HepG2 (cell line): ENCODE results near the gene EFNA4. TPM values are rescaled to one million over a fixed set of nuclear protein-coding genes. Genes with fewer than 3 reads are reported as not detected.

Experiments used
- ARID4A ChIP-seq: sonication (generic); formaldehyde crosslinking; IDR thresholded peaks from 2 replicates; pipeline ENCODE4 v1.5.0; 2020; ENCODE audit warnings: mild to moderate bottlenecking, missing genetic modification reagents, borderline replicate concordance
- ATAD3A ChIP-seq: sonication (generic); formaldehyde crosslinking; IDR thresholded peaks from 2 replicates; pipeline ENCODE4 v1.4.0; 2020; ENCODE audit warnings: missing genetic modification reagents
- GABPB1 ChIP-seq: IDR thresholded peaks from 2 replicates; pipeline ENCODE4 v1.6.1; 2016; ENCODE audit warnings: mild to moderate bottlenecking, missing genetic modification reagents, moderate library complexity, missing compliant biosample characterization
- HOXA5 ChIP-seq: sonication (generic); formaldehyde crosslinking; IDR thresholded peaks from 2 replicates; pipeline ENCODE4 v1.4.0; 2020; ENCODE audit warnings: missing genetic modification reagents
- IKZF5 ChIP-seq: IDR thresholded peaks from 2 replicates; pipeline ENCODE4 v1.6.1; 2018; ENCODE audit warnings: missing genetic modification reagents, mild to moderate bottlenecking, missing compliant biosample characterization
- IRF2 ChIP-seq: IDR thresholded peaks from 2 replicates; pipeline ENCODE4 v1.6.1; 2018; ENCODE audit warnings: missing genetic modification reagents, missing compliant biosample characterization
- KDM4B ChIP-seq: sonication (generic); formaldehyde crosslinking; IDR thresholded peaks from 2 replicates; pipeline ENCODE4 v1.4.0; 2020; ENCODE audit warnings: missing genetic modification reagents
- KLF16 ChIP-seq, 2 experiments: sonication (generic) in 1 of 2; formaldehyde crosslinking in 1 of 2; IDR thresholded peaks; 2 replicates each; pipeline versions ENCODE4 v1.6.1 to v1.8.0; 2016 to 2023; ENCODE audit warnings: missing genetic modification reagents in 2 of 2, missing compliant biosample characterization in 1 of 2
- KMT2A ChIP-seq: sonication (generic); formaldehyde crosslinking; IDR thresholded peaks from 2 replicates; pipeline ENCODE4 v1.4.0; 2020; ENCODE audit warnings: missing genetic modification reagents
- SP2 ChIP-seq: sonication (generic); formaldehyde crosslinking; IDR thresholded peaks from 2 replicates; pipeline ENCODE4 v1.5.1; 2020; ENCODE audit warnings: mild to moderate bottlenecking, missing genetic modification reagents
- TBL1XR1 ChIP-seq: fragments of 150-350 bp; IDR thresholded peaks from 2 replicates; pipeline ENCODE4 v1.6.1; 2014; ENCODE audit warnings: borderline replicate concordance, low read length; ENCODE audit not compliant: partially characterized antibody
- TBX3 ChIP-seq: fragments of 450-650 bp; IDR thresholded peaks from 2 replicates; pipeline ENCODE4 v1.6.1; 2017; ENCODE audit warnings: antibody characterized with exemption, mild to moderate bottlenecking, inconsistent platforms, borderline replicate concordance
- TOPORS ChIP-seq: sonication (generic); formaldehyde crosslinking; IDR thresholded peaks from 2 replicates; pipeline ENCODE4 v1.8.0; 2023; ENCODE audit warnings: mild to moderate bottlenecking, missing genetic modification reagents
- U2AF2 ChIP-seq: fragments of 200-400 bp; formaldehyde crosslinking; IDR thresholded peaks from 2 replicates; pipeline ENCODE4 v1.6.1; 2017; ENCODE audit warnings: low read depth, mild to moderate bottlenecking, low read length
- ZBTB7B ChIP-seq: sonication (generic); formaldehyde crosslinking; IDR thresholded peaks from 2 replicates; pipeline ENCODE4 v1.4.0; 2020; ENCODE audit warnings: missing genetic modification reagents
- ZFP90 ChIP-seq: sonication (generic); formaldehyde crosslinking; IDR thresholded peaks from 2 replicates; pipeline ENCODE4 v1.8.0; 2022; ENCODE audit warnings: missing genetic modification reagents, mild to moderate bottlenecking, inconsistent platforms, borderline replicate concordance
- ZNF275 ChIP-seq: sonication (generic); formaldehyde crosslinking; IDR thresholded peaks from 2 replicates; pipeline ENCODE4 v1.8.0; 2022; ENCODE audit warnings: missing genetic modification reagents, mild to moderate bottlenecking, inconsistent platforms, borderline replicate concordance
- ZNF530 ChIP-seq: sonication (generic); formaldehyde crosslinking; IDR thresholded peaks from 2 replicates; pipeline ENCODE4 v1.5.0; 2020; ENCODE audit warnings: low read depth, mild to moderate bottlenecking, missing genetic modification reagents
- polyA plus RNA-seq, 8 experiments: library from polyadenylated mRNA; depleted of rRNA in 3 of 8; stranded (reverse) in 7 of 8; unstranded in 1 of 8; fragments of >200 nt; fragmentation: Illumina TruSeq in 4 of 8; extraction: Trizol in 4 of 8; gene quantifications; 2 replicates each; pipeline versions ENCODE4 v1.2.1 to v1.2.3, GENCODE V29; 2011 to 2016; ENCODE audit warnings: low read depth in 4 of 8, missing spikeins in 1 of 8, mixed read lengths in 1 of 8; ENCODE audit not compliant: insufficient read depth in 1 of 8
- total RNA-seq, 5 experiments: library from RNA; depleted of rRNA; stranded (reverse); fragments of >200 nt; fragmentation: Illumina TruSeq; extraction: Trizol; gene quantifications; 2 replicates each; pipeline ENCODE4 v1.2.3, GENCODE V29; 2016; ENCODE audit warnings: low read depth in 1 of 5
- TF ChIP-seq, protein P1 (sequence below): sonication (generic); formaldehyde crosslinking; IDR thresholded peaks from 2 replicates; pipeline ENCODE4 v1.4.0; 2020; ENCODE audit warnings: missing genetic modification reagents
- TF ChIP-seq, protein P2 (sequence below): sonication (generic); formaldehyde crosslinking; IDR thresholded peaks from 2 replicates; pipeline ENCODE4 v1.4.0; 2020; ENCODE audit warnings: mild to moderate bottlenecking, missing genetic modification reagents

The EFNA4 gene
- total and polyA plus RNA-seq, 2 of the 13 experiments (the other 11 are each of a cell fraction or from before 2014, with no cell fraction given), result 12.0 to 17.2 TPM

DNA sequence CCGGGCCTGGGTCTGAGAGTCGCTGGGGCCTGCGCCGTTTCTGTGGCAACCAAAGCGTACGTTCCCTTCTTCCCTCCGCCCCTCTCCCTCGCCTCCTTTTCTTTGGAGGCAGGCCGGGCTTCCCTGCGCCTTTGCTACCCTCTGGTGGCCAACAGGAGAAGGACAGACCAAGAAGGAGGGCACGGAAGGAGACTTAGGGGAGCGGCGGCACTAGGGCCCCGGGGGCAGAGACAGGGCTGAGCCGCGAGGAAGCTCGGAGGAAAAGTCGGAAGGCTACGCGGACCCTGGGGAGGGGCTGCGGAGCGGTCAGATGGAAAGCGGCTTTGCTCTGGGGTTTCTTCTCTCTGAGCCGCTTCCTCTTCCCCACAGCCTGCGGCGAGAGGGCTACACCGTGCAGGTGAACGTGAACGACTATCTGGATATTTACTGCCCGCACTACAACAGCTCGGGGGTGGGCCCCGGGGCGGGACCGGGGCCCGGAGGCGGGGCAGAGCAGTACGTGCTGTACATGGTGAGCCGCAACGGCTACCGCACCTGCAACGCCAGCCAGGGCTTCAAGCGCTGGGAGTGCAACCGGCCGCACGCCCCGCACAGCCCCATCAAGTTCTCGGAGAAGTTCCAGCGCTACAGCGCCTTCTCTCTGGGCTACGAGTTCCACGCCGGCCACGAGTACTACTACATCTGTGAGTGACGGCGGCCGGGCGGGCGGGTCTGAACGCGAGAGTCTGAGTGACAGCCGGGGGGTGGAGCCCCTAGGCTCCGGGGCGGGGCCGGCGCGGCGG is 21.4 kb downstream of the EFNA4 start (continued):
- TF ChIP-seq ARID4A (CRISPR knock-in tag) (peak; percentile 81), ZBTB7B (CRISPR knock-in tag) (0 out of 2 replicates have a peak, but pooled peaks have one; percentile 60), ATAD3A (CRISPR knock-in tag) (no peak), TOPORS (CRISPR knock-in tag) (no peak), TBX3 (no peak), ZFP90 (no peak; the same call in 1 of the 2 replicates), GABPB1 (peak; percentile 80), KDM4B (CRISPR knock-in tag) (no peak), HOXA5 (CRISPR knock-in tag) (peak; percentile 56; the same call in 1 of the 2 replicates), U2AF2 (0 out of 2 replicates have a peak, but pooled peaks have one; percentile 35), TBL1XR1 (no peak), SP2 (0 out of 2 replicates have a peak, but pooled peaks have one; percentile 11), IRF2 (CRISPR knock-in tag) (peak; percentile 55), ZNF530 (CRISPR knock-in tag) (no peak), IKZF5 (CRISPR knock-in tag) (peak; percentile 78; the same call in 1 of the 2 replicates), ZNF275 (CRISPR knock-in tag) (no peak), KMT2A (CRISPR knock-in tag) (peak; percentile 61), KLF16 (CRISPR knock-in tag; IDR thresholded peaks at IDR 0.05) (peak in 1 of 2 experiments; percentile 78; a peak in 2 of 4 replicates)
- TF ChIP-seq, protein P1, sequence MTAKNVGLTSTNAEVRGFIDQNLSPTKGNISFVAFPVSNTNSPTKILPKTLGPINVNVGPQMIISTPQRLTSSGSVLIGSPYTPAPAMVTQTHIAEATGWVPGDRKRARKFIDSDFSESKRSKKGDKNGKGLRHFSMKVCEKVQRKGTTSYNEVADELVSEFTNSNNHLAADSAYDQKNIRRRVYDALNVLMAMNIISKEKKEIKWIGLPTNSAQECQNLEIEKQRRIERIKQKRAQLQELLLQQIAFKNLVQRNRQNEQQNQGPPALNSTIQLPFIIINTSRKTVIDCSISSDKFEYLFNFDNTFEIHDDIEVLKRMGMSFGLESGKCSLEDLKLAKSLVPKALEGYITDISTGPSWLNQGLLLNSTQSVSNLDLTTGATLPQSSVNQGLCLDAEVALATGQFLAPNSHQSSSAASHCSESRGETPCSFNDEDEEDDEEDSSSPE (CRISPR knock-in tag), result peak; percentile 64
- TF ChIP-seq, protein P2, sequence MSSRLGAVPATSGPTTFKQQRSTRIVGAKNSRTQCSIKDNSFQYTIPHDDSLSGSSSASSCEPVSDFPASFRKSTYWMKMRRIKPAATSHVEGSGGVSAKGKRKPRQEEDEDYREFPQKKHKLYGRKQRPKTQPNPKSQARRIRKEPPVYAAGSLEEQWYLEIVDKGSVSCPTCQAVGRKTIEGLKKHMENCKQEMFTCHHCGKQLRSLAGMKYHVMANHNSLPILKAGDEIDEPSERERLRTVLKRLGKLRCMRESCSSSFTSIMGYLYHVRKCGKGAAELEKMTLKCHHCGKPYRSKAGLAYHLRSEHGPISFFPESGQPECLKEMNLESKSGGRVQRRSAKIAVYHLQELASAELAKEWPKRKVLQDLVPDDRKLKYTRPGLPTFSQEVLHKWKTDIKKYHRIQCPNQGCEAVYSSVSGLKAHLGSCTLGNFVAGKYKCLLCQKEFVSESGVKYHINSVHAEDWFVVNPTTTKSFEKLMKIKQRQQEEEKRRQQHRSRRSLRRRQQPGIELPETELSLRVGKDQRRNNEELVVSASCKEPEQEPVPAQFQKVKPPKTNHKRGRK (CRISPR knock-in tag), result no peak
